Gastrocnemius medialis (tissue), 4 donors: Measurements from ENCODE around the gene WIPI1. TPM values are rescaled to one million over a fixed set of nuclear protein-coding genes. Genes with fewer than 3 reads are reported as not detected.

Source experiments
- ATAC-seq, 2 donors: fragments of 150-250 bp; one replicate each; pipeline ENCODE4 v1.9.1; 2016
- DNase-seq, 2 donors: peaks; one replicate each; pipeline ENCODE4 v3.0.0-alpha.2; 2019
- H3K27ac ChIP-seq, 4 donors: fragments of 200-600 bp; sonication (generic); 1 replicate in 1 of 4; 2 replicates in 3 of 4; pipeline ENCODE4 v1.5.1; 2016 to 2018; ENCODE audit warnings: mild to moderate bottlenecking in 2 of 4, moderate library complexity in 1 of 4
- H3K27me3 ChIP-seq, 3 donors: fragments of 200-600 bp; sonication (generic) in 2 of 3; 1 replicate in 1 of 3; 2 replicates in 2 of 3; pipeline versions ENCODE4 v1.5.1 to v1.6.0; 2016 to 2019; ENCODE audit warnings: mild to moderate bottlenecking in 1 of 3, moderate library complexity in 1 of 3
- H3K36me3 ChIP-seq, 2 donors: fragments of 200-600 bp; sonication (generic) in 1 of 2; one replicate each; pipeline ENCODE4 v1.5.1; 2017 to 2018
- H3K4me1 ChIP-seq, 2 donors: fragments of 200-600 bp; sonication (generic) in 1 of 2; one replicate each; pipeline ENCODE4 v1.5.1; 2016 to 2017; ENCODE audit warnings: mild to moderate bottlenecking in 2 of 2
- H3K4me3 ChIP-seq, 4 donors: fragments of 200-600 bp; sonication (generic) in 3 of 4; 1 replicate in 1 of 4; 2 replicates in 3 of 4; pipeline ENCODE4 v1.5.1; 2016 to 2019; ENCODE audit warnings: mild to moderate bottlenecking in 2 of 4
- H3K9me3 ChIP-seq, 3 donors: fragments of 200-600 bp; sonication (generic) in 2 of 3; 1 replicate in 1 of 3; 2 replicates in 2 of 3; pipeline ENCODE4 v1.5.1; 2016 to 2019
- POLR2A ChIP-seq, 2 donors: fragments of 450-650 bp; IDR thresholded peaks; one replicate each; pipeline ENCODE4 v1.6.1; 2017; ENCODE audit warnings: antibody characterized with exemption in 2 of 2, mild to moderate bottlenecking in 2 of 2, moderate library complexity in 2 of 2
- in situ Hi-C, 4 donors: fragments of 200-750 bp; cut with MboI; loops; one replicate each; pipeline versions ENCODE4 v1.15.0 to v1.8.0; 2017; ENCODE audit warnings: low sequenced_read_pairs in 4 of 4
- intact Hi-C: fragments of 100-400 bp; cut with DNase I; formaldehyde crosslinking; loops from one replicate; pipeline ENCODE4 v1.15.1; 2023; ENCODE audit warnings: low total_unique reads
- total RNA-seq, 4 donors: library from RNA; depleted of rRNA; stranded (reverse); fragments of >200 nt; gene quantifications; one replicate each; pipeline versions ENCODE4 v1.1.0 to v1.2.3, GENCODE V29; 2016
- TF ChIP-seq, protein P1 (sequence below), 5 experiments: fragments of 450-650 bp in 3 of 5; fragments of 200-600 bp in 2 of 5; sonication (generic) in 2 of 5; IDR thresholded peaks in 4 of 5; conservative IDR thresholded peaks in 1 of 5; 1 replicate in 4 of 5; 2 replicates in 1 of 5; pipeline ENCODE4 v1.5.1; 2016 to 2019; ENCODE audit warnings: antibody characterized with exemption in 5 of 5, mild to moderate bottlenecking in 3 of 5, moderate library complexity in 3 of 5

Gene WIPI1
- total RNA-seq, 4 donors from 2014 or later, result 79.1 to 182 (median 92.0) TPM

DNA sequence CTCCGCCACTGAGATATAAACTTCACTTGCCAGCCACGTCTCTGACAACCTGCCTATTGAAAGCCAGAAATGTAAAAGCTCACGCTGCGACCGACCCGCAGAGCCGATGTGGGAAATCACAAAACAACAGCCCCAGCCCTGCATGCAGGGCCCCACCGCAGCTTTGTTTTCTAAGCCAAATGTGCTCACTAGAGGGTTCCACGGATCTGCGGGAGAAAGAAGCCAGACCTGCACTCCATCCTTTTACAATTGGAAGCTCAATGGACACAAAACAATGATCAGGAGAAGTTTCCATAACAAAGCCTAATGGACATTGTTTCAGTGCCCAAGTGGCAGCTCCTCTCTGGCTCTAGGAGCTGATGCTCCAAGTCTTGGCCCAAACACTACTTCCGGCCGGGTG, 33.1 kb downstream of the WIPI1 start:
- peaks cover 0 to 100% of the 10 kb centered on the region in 2 donors for H3K36me3 ChIP-seq
- no peaks in the 10 kb centered on the region for H3K27me3 ChIP-seq
- TF ChIP-seq, protein P1, sequence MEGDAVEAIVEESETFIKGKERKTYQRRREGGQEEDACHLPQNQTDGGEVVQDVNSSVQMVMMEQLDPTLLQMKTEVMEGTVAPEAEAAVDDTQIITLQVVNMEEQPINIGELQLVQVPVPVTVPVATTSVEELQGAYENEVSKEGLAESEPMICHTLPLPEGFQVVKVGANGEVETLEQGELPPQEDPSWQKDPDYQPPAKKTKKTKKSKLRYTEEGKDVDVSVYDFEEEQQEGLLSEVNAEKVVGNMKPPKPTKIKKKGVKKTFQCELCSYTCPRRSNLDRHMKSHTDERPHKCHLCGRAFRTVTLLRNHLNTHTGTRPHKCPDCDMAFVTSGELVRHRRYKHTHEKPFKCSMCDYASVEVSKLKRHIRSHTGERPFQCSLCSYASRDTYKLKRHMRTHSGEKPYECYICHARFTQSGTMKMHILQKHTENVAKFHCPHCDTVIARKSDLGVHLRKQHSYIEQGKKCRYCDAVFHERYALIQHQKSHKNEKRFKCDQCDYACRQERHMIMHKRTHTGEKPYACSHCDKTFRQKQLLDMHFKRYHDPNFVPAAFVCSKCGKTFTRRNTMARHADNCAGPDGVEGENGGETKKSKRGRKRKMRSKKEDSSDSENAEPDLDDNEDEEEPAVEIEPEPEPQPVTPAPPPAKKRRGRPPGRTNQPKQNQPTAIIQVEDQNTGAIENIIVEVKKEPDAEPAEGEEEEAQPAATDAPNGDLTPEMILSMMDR (IDR thresholded peaks at IDR 0.05 in 4 of 5, conservative IDR thresholded peaks at IDR 0.05 in 1 of 5), result no peak
- TF ChIP-seq POLR2A (IDR thresholded peaks at IDR 0.05), result no peak
- H3K4me3 ChIP-seq, result no peak overlapping the region
- no peaks in the 10 kb centered on the region for H3K4me1 ChIP-seq
- ATAC-seq (no peak), DNase-seq (no peak)
- H3K27ac ChIP-seq, result no peak overlapping the region
- no peaks in the 10 kb centered on the region for H3K9me3 ChIP-seq
- intact Hi-C loops, result no loop called here
- in situ Hi-C loops, result no loop called here

GRCh38 chr17:68423251-68423650, 34.0 kb downstream of the WIPI1 start:
- no peaks in the 10 kb centered on the region for H3K4me1 ChIP-seq
- H3K4me3 ChIP-seq, result no peak overlapping the region
- intact Hi-C loops (no loop called here), in situ Hi-C loops (no loop called here)
- DNase-seq (no peak), ATAC-seq (no peak)
- no peak for TF ChIP-seq POLR2A (IDR thresholded peaks at IDR 0.05)
- TF ChIP-seq, protein P1 (IDR thresholded peaks at IDR 0.05 in 4 of 5, conservative IDR thresholded peaks at IDR 0.05 in 1 of 5), result no peak
- H3K9me3 ChIP-seq, result no peaks in the 10 kb centered on the region
- H3K27ac ChIP-seq, result no peak overlapping the region
- H3K36me3 ChIP-seq, result peaks cover 0 to 100% of the 10 kb centered on the region in 2 donors
- no peaks in the 10 kb centered on the region for H3K27me3 ChIP-seq

DNA sequence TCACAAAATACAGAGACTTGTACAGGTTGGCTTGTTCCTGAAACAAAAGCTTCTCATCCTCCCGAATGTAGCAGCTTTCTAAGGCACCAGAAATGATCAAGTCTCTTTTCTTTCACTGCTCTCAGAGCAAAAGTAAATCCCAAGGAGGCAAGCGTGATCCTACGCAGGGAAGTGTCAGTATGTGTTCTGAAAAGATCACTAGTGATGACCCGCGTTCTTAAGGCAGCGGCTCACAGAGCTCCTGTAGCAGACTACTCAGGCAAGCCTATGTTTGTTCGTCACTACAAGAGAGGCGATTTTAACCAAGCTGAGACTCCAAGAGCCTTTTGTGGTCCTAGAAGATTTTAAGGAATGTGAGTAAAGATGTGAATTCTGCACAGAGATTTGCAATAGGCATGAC, 34.5 kb downstream of the WIPI1 start:
- Histone ChIP-seq H3K4me3 (no peak overlapping the region), H3K4me1 (no peaks in the 10 kb centered on the region), H3K27ac (no peak overlapping the region), H3K36me3 (peaks cover 0 to 100% of the 10 kb centered on the region in 2 donors), H3K27me3 (no peaks in the 10 kb centered on the region), H3K9me3 (no peaks in the 10 kb centered on the region)
- intact Hi-C loops, result no loop called here
- no peak for DNase-seq
- ATAC-seq, result no peak
- TF ChIP-seq POLR2A (IDR thresholded peaks at IDR 0.05), result no peak
- TF ChIP-seq, protein P1 (IDR thresholded peaks at IDR 0.05 in 4 of 5, conservative IDR thresholded peaks at IDR 0.05 in 1 of 5), result no peak
- in situ Hi-C loops, result no loop called here

DNA sequence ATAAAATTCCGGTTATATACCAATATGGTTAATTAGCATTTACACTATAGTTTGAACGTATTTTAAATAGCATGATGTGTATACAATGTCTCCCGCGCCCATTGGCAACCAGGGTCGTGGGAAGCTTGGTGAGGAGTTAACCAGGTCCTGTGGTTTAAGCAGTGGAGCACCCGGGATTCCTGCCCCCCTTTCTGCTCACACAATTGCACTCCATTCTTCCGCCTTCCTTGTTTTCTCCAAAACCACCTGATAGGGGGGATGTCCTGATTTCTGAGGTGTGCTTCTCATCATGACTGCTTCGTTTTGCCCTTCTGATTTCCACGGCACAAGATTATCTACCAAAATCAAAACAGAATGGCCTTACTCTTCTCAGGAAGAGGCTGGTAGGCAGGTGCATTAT, 35.8 kb downstream of the WIPI1 start:
- in situ Hi-C loops (no loop called here), intact Hi-C loops (no loop called here)
- Histone ChIP-seq H3K4me1 (no peaks in the 10 kb centered on the region), H3K9me3 (no peaks in the 10 kb centered on the region), H3K27me3 (no peaks in the 10 kb centered on the region), H3K36me3 (peaks cover 0 to 88% of the 10 kb centered on the region in 2 donors), H3K4me3 (no peak overlapping the region), H3K27ac (no peak overlapping the region)
- DNase-seq (no peak), ATAC-seq (no peak)
- TF ChIP-seq, protein P1 (IDR thresholded peaks at IDR 0.05 in 4 of 5, conservative IDR thresholded peaks at IDR 0.05 in 1 of 5), result no peak
- TF ChIP-seq POLR2A (IDR thresholded peaks at IDR 0.05), result no peak

DNA sequence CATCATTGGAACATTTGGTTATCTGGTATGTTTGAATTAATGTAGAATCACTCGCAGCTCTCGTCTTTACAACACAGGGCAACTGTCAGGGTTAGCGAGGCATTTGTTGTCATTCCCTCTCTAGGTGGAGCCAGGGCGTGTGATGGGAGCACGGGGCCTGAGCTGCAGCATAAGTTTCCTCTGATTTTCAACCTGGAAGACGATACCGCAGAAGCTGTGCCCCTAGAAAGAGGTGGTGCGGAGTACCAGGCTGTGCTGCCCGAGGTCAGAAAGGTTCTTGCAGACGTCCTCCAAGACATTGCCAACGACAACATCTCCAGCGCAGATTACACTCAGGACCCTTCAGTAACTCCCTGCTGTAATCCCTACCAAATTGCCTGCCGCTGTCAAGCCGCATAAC, 37.2 kb downstream of the WIPI1 start:
- intact Hi-C loops (no loop called here), in situ Hi-C loops (no loop called here)
- Histone ChIP-seq H3K36me3 (peaks cover 0 to 73% of the 10 kb centered on the region in 2 donors), H3K27me3 (no peaks in the 10 kb centered on the region), H3K4me3 (no peak overlapping the region), H3K27ac (no peak overlapping the region), H3K9me3 (no peaks in the 10 kb centered on the region), H3K4me1 (no peaks in the 10 kb centered on the region)
- TF ChIP-seq POLR2A (IDR thresholded peaks at IDR 0.05), result no peak
- TF ChIP-seq, protein P1 (IDR thresholded peaks at IDR 0.05 in 4 of 5, conservative IDR thresholded peaks at IDR 0.05 in 1 of 5), result no peak
- no peak for ATAC-seq
- DNase-seq, result no peak
